ENCODE data around the gene ERAL1.

DNA sequence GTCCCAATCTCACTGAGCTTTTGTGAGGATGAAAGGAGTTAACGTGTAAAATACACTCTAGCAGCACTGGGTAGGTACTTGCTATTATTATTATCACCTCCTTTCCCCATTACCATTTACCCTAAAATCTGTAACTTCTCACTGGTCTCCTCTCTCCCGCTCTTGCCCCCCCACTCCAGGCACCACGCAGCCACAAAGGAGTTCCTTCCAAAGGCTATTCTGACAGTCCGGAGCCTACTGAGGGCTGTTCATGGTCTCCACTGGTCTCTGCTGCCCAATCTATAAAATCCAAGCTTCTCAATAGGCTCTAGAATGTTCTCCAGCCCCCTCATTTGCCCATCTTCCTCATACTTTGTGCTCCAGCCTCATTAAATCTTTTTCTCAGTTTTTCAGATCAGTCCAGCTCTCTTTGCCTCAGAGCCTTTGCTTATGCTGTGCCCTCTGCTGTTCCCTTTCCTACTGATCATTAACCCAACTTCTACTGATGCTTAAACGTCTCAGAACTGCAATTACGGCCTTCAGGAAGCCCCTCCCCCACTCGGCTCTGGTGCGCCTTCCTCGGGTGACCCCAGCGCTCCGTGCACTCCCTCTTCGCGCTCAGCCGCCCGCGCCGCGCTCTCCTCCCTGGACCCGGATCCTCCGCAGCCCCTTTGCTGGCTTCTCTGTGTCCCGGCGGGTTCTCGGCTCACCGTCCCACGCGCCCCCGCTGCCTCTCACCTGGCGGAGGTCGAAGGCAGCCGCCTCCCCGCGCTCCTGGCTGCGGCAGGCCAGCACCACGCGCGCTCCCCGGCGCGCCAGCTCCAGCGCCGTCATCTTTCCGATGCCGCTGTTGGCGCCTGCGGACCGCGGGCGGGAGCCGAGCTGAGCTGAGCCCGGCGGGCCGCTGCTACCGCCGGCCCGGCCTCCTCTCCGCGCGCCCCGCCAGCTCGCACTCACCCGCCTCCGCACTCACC is 47.3 kb downstream of the ERAL1 start:
- TF ChIP-seq POLR2A (IDR thresholded peaks at IDR 0.05) (no peak), EP300 (IDR thresholded peaks at IDR 0.05) (no peak)
- TF ChIP-seq, protein P1, sequence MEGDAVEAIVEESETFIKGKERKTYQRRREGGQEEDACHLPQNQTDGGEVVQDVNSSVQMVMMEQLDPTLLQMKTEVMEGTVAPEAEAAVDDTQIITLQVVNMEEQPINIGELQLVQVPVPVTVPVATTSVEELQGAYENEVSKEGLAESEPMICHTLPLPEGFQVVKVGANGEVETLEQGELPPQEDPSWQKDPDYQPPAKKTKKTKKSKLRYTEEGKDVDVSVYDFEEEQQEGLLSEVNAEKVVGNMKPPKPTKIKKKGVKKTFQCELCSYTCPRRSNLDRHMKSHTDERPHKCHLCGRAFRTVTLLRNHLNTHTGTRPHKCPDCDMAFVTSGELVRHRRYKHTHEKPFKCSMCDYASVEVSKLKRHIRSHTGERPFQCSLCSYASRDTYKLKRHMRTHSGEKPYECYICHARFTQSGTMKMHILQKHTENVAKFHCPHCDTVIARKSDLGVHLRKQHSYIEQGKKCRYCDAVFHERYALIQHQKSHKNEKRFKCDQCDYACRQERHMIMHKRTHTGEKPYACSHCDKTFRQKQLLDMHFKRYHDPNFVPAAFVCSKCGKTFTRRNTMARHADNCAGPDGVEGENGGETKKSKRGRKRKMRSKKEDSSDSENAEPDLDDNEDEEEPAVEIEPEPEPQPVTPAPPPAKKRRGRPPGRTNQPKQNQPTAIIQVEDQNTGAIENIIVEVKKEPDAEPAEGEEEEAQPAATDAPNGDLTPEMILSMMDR (IDR thresholded peaks at IDR 0.05): no peak

All from tibial nerve (tissue), 4 donors.